ENCODE data around the gene EHD4.

The EHD4 gene

DNA sequence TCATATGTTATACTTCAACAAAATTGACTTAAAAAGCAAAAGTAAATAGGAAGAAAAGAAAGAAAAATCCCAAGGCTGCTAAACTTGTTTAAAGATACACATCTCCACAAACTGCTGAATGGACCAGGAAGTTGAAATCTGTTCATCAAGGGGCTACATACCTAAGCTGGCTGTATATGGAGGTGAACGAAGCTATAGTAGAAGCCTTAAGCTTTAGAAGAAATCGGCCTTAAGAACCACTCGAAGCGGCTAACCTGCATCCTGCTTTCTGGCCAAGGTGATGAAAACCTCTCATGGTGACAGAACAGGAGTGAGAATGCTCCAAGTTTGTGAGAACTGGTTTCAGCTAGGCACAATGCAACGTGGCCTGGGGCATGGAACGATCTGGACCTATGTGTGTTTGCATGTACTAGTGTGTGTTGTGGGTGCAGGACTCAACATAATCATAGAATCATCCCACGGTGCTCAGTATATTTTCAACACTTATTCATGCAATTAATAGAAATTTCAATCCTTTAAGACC is 47.2 kb downstream of the EHD4 start:
- DNase-seq: peak in 1 of 10 donors; percentile 26
- intact Hi-C loops (cut with DNase I): no loop called here

DNA sequence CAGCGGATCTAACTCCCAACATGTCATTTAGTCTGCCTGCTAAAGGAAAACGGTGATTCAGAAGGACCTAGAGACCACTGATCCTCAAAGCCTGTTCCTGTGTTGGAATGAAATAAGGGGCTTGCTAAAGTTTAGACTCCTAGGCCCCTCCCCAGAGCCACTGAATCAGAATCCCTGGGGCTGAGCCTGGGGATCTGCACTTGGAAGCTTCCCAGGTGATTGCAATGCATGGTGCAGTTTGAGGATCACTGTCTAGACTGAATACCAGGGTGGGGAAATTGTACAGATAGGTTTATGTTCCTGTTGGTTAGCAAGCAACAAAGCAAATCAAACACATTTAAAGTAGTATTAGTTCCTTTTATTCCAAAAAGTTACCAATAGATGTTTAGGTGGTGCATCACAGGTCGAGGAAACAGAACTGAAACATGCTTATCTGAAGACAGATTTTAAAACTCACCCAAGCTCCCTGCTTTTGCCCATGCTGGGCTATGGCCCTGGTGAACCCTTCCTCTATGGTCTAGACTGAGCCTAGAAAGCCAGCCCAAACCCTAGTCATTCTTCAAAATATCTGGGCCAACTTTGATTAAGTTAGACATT is 48.9 kb downstream of the EHD4 start:
- intact Hi-C loops (cut with DNase I): no loop called here
- no peak for DNase-seq

DNA sequence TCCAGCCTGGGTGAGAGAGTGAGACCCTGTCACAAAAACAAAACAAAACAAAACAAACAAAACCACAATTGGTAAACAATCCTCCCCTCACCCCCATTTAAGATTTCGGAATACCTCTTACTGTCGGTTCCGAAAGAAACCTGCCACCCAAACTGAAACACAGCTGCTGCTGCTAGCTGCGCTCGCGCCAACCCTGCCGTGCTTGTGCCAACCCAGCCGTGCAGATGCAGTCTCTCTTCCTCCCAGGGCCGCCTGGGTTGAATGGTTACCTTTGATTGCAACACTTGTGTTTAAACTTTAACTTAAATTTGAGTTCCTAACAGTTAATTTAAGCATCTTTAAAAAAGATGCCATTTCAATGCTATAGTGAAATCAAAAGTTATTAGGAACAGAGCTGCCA is 50.0 kb downstream of the EHD4 start:
- peak in 1 of 10 donors; percentile 55 for DNase-seq
- intact Hi-C loops (cut with DNase I): no loop called here

DNA sequence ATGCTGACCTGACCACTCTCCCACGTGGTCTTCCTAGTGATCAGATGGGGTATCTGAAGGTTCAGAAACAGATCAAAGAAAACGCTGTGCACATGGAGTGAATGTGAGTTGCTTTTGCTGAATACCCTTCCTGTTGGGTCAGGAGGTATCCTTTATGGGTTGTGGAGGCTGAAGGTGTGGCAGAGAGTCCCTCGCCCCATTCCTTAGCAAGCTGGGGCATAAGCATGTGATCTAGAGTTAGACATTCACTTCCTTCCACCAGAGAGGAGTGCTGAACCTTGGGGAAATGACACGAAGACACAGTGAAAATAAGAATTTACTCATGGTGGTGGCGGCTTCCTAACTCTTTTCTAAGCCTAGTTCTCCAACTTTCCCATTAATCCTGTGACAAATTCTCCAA is 50.7 kb downstream of the EHD4 start:
- DNase-seq: peak in 1 of 10 donors; percentile 32
- intact Hi-C loops (cut with DNase I): no loop called here

DNA sequence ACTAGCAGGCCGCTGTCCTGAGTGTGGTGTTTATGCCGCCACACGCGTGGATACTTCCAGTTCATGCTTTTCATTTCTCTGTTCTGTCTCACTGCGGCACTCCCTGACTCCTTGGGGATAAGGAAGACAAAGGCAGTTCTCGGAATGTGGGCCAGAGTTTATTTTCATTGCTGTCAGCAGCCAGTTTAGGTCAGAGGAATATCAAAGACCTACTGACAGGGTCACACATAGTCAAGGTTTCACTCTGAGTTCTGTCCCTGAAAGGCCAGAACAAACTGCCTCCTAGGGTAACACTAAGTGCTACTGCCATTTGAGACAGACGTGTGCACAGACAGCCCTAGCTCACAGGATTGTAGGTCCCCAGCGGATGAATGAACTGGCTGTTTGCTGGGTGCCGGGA is 51.2 kb downstream of the EHD4 start:
- peak in 1 of 10 donors; percentile 48 for DNase-seq
- intact Hi-C loops (cut with DNase I): no loop called here

DNA sequence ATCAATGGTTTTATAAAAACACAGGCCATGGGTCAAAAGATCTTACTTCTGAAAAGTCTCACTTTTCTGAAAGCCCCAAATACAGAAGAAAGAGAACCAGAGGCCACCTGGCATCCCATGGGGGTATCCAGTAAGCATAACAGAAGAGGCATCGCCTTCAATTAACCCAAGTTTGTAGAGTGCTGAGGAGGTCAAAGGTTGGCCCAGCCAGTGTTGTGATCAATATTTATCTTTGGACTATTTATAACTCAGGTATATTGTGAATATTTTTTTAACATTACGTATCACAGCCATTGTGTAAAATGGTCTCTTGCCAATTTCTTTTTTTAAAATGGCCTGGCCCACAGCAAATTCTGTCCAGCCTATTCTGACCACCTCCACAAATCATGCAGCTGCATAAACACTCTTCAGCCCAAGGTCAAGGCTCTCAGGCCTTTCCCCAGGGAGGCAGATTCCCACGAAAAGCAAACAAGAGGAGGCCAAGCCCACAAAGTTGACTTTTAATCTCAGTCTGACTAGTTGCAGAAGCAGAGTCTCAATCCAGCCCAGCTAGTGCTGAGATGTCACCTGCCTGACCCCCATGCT is 52.3 kb downstream of the EHD4 start:
- intact Hi-C loops (cut with DNase I): no loop called here
- DNase-seq: peak in 1 of 10 donors; percentile 5

DNA sequence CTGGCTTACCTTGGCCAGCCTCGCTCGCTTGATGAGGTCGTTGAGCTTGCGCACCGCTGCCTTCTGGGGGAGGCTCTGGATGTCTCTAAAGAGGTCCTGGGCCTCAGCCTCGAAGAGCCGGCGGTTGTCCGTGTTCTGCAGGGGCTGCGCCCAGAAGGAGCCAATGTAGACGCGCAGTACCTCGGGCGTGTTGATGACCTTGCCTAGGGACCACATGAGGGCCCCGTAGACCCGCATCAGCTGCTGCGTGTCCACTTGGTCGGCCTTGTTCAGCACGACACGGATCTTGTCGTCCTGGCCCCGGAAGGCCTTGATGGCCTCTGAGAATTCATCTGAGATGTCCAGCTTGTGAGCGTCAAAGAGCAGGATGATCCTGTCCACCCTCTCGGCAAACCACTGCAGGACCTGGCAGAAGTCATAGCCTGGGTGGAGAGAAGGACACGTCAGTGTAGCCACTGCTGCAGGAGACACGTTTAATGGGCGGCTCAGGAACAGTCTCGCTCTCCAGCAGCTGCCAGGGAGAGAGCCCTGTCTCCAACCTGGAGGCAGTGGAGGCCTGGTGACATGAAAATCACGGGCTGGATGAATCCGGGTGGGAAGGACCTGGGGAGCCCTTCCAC is 53.0 kb downstream of the EHD4 start:
- intact Hi-C loops (cut with DNase I): no loop called here
- DNase-seq: peak in 1 of 10 donors; percentile 77

DNA sequence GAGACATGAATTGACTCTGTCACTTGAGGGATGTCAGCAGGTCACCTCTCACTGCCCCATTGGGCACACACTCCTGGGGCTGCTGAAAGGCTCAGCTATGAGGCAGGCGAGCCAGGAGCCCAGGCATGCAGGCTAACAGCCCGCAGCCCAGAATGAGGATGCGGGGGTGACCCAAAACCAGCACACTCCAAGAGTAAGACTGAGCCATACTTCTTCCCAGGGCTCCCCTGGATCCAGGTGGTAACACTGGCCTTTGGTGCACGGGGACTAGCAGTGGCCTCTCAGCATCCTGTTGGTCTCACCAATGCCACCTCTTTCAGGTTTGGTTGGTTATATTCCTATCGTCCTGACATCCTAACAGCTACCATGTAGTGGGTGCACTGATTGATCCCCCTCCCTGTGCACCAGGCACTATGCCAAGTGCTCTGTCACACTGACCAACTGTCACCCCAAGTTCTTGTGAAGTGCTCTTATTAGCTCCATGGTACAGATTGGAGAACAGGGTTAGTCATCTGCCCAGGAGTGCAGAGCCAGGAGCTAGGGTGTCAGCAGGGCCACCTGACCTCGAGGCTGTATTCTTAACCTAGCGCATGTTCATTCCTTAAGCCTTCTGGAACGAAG is 53.7 kb downstream of the EHD4 start:
- intact Hi-C loops (cut with DNase I): no loop called here
- peak in 1 of 10 donors; percentile 66 for DNase-seq

DNA sequence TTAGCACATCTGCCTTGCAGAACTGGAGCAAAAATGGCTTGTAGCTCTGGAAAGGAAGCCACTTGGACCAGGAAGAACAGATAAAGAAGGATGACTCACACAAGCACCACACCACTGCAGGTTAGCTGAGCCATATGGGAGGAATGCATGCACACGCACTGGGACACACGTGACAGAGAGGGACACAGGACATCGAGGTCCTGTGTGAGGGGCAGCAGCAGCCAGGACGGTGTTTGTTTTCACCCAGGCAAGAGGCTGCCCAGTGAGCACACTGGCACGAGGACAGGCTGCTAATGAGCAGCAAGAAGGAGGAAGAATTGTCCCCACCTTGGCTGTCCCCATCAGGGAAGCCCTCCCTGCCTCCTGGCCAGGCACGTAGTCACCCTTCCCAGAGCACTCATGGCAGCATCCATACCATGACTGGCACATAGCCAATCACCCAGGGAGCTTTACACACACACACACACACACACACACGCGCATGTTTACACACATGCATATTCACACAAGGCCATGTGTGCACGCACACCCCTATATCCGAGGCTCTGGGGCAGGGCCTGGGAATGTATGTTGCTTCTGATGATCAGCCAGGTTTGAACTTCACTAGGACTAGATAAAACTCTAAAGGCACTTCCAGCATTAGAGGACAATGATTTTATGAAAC is 54.5 kb downstream of the EHD4 start:
- DNase-seq: peak in 1 of 10 donors; percentile 88
- intact Hi-C loops (cut with DNase I): no loop called here

DNA sequence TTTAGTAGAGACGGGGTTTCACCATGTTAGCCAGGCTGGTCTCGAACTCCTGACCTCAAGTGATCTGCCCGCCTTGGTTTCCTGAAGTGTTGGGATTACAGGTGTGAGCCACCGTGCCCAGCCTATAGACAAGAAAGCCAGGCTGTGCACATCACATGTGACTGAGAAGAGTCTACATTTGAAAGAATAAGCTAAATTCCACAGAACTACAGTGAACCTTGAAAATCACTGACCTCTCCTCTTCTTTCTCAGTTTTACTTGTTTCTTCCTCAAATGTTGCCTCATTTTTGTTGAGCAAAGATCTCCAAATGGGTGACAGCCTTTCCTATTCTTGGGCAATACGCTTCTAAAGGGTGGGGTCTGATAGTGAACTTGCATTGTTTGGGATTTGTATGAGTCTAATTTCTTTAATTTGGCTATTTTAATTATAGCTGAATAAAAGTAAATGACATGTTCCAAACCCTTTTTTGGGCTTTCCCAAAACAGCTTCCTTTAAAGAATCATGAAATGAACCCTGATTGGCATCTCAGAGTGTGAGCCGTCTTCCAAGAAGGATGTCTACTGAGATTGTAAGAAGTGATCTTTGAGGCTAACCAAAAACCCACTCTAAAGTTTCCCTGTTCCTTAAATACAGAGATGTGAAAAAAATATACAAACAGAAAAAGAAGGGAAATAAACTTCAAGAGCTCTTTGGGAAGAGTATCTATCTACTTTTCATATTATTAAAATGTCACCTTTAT is 56.9 kb downstream of the EHD4 start:
- DNase-seq: no peak
- intact Hi-C loops (cut with DNase I): no loop called here

DNA sequence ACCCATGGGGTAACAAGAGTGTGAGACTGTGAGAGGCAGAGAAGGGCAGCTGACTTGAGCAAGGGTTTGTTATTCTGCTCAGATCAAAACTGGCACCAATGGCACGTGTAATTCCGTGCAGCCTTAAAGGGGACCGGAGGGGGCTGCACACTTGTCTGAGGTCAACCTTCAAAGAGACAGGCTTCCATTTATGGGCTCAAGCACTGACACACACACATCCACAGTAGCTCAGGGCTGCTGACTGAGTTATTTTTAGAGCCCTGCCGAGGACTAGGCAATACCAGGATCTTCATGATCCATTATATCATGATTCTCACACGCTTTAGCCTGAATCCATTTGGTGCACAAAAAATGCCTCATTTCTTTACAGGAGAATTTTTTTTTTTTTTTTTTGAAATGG is 57.9 kb downstream of the EHD4 start:
- intact Hi-C loops (cut with DNase I): no loop called here
- DNase-seq: peak in 1 of 10 donors; percentile 36

DNA sequence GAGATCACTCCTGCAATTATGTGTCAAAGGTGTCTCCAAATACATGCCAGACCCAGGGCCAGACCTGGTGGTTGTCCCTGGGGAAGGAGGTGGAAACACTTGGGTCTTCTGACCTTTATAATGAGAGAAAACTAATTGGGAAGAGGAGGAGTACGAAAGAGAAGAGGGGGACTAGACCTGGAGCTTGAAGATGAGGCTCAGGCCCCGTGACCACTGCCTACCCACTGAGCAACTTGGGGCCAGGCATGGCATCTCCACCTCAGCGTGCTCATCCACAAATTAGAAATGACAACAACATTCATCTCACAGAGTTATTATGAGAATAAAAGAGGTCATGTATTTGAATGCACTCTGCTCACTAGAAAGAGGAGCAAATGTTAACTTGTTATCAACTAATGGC is 59.1 kb downstream of the EHD4 start:
- no peak for DNase-seq
- intact Hi-C loops (cut with DNase I): no loop called here

DNA sequence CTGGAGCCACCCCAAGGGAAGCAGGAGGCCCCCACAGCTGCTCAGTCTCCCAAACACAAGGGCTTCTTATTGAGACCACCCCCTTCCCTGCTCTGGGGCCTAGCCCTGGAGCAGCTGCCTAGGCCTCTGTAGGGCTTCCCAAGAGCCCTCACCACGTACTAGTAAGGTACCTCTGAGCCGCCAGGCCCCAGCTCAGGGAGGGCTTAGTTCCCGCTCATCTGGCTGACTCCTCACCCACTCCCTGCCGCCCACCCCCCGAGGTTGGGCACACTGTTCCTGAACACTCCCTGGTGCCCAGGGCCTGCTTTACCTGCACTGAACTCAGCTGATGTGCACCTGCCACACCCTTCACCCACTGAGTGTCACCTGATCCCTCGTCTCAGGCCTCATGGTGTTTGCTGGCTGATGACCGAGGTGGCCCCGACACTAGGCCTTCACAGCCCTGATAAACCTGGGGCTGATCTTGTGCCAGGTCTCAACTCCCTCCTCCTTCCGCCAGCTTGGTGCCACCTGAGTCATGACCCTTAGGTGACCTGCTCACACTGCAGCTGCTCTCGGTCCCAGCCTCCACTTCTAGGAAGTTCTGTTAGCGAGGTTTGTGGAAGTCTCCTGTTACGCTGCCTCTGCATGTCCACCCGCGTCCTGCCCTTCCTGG is 60.5 kb downstream of the EHD4 start:
- intact Hi-C loops (cut with DNase I): no loop called here

DNA sequence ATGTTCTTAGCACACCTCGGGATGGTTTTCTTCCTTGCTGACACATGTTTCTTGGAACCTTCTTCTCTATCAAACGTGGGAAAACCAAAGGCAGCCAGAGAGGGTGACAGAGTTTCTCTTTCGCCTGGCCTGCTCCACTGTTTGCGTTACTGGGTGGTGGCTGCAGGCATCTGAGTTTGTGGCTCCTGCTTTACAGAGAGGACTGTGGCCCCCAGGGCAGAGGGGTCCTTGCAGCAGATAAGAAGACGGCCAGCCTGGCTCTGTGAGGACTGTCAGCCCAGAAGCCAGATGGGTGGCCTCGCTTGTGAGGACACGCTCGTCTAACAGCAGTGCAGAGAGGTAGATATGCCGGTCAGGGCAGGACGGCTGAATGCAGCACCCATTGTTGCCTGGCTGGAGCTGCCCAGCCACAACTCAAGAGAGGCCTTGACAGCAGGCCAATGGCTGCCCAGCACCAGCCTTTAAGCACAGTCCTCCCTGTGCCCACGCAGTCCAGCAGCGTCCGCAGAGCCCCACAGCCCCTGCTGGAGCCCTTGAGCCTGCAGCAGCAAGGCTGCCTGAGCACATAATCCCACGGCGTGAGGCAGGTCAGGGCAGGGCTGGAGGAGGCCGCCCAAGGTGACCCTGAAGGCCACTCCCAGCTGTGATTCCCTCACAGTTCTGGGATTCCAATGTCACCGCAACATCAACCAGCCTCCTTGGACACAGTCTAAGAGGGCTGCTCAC is 63.5 kb downstream of the EHD4 start:
- DNase-seq: peak in 1 of 10 donors; percentile 76
- intact Hi-C loops (cut with DNase I): no loop called here

More for the DNA sequence above, 60.5 kb downstream of the EHD4 start:
- peak in 1 of 10 donors; percentile 56 for DNase-seq

DNA sequence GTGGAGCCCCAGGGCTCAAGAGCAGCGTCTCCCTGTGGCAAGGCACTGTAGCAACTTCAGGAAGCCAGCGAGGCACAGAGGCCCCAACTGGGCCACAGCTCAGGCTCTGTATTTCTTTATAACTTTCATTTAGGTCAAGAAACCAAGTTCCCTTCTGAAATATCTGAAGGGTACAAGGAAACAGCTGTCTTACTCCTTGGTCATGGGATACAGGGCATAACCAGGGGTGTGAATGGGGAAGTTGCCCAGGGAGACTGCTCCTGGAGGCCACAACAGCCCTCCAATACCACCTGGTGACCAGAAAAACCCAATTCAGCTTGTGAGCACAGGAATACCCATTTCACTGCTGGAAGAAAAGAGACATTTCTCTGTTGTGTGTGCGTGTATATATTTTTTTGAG is 65.2 kb downstream of the EHD4 start:
- DNase-seq: peak in 1 of 10 donors; percentile 16
- intact Hi-C loops (cut with DNase I): no loop called here

DNA sequence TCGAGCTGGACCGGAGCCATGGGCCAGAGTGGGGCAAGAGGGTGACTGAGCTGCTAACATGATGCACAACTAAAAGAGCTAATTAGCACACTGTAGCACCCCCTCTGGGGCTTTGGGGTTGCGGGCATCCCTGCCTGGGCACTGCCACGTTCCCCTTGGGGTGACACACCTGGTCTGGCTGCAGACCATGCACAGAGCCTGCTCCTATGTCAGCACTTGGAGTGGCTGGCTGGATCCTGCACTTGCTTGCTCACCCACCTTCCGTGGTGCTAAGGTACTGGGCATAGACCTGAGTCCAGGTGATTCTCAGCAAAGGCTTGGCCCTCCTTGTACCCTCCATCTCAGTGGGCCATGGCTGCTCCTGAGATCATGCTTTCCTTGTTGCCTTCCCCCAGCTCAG is 65.7 kb downstream of the EHD4 start:
- peak in 1 of 10 donors; percentile 55 for DNase-seq
- intact Hi-C loops (cut with DNase I): no loop called here

DNA sequence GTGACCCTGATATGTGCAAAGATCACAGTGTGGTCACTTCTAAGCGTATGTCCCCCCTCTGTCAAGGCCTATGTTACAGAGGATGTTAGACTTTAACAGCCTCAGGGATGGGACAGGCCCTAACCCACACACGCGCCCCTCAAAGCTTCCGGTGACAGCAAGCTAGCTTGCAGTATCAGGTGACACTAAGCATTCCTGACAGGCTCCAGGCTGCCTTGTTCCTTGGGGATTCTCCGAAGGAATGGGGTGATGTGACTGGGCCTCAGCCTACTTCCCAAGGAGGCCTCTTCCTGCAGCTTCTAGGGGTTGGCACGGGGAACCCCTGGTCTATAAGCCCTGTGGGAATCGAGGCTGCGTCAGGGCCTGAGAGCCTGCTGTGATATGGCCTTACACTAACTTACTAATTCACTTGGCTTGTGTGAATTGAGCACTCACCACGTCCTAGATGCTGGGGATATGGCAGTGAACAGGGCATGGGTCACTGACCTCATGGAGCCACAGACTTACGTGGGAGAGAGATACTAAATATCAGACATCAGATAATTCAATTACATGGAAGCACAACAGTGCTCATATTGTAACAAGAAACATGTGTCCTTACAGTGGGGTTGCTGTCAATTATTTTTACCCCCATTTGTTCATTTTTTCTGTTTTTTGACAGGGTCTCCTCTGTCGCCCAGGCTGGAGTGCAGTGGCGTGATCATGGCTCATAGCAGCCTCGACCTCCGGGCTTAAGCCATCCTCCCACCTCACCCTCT is 67.1 kb downstream of the EHD4 start:
- intact Hi-C loops (cut with DNase I): no loop called here
- DNase-seq: peak in 1 of 10 donors; percentile 24

DNA sequence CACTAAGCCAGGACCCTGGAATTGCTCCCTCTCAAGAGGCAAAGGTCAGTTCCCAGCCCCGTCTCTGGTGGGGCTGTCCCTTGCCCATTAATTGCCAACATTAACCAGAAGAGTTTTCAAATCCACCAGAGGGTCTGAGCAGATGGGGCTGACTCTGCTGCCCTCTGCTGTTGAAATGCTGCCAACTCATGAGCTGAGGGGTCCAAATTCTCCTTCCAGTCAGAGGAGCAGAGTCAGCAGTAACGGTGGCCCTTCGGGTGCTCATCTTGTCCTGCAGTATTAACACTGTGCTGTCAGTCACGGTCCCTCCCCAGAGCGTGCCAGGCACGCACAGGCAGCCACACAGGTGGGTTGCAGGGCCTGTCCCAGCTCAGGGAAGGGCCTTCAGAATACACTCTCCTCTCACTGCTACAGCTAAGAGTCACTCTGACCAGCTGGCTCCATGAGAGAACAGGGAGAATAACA is 67.8 kb downstream of the EHD4 start:
- DNase-seq: peak in 8 of 10 donors; percentile 27 to 94 (median 68)
- intact Hi-C loops (cut with DNase I): loop anchor here (5.0 kb wide), 1 partner anchor 132 kb away; the partner anchor contains the start of gene MAPKBP1
